GM23338 (cell line): ENCODE measurements around the gene MGME1. TPM values are rescaled to one million over a fixed set of nuclear protein-coding genes. Genes with fewer than 3 reads are reported as not detected.

Experiments used
- ATAC-seq: fragments of 200-7000 bp; cut with Tn5 transposase; 3 replicates; pipeline ENCODE4 v1.9.1; 2020
- DNase-seq: peaks from one replicate; pipeline ENCODE4 v3.0.0-alpha.2; 2015; ENCODE audit warnings: low spot score
- H2AFZ ChIP-seq: fragments of 200-600 bp; sonication (generic); 2 replicates; pipeline ENCODE4 v1.8.0; 2016; ENCODE audit warnings: antibody characterized with exemption, mild to moderate bottlenecking, moderate library complexity
- H3F3A ChIP-seq: fragments of 200-600 bp; sonication (generic); replicated peaks from 2 replicates; pipeline ENCODE4 v1.8.0; 2017; ENCODE audit warnings: antibody characterized with exemption, mixed run types, low read depth
- H3K27ac ChIP-seq: fragments of 200-600 bp; sonication (generic); 2 replicates; pipeline ENCODE4 v1.6.1; 2016; ENCODE audit warnings: low read depth
- H3K27me3 ChIP-seq: fragments of 200-600 bp; sonication (generic); 2 replicates; pipeline ENCODE4 v1.8.0; 2016; ENCODE audit warnings: mild to moderate bottlenecking, mixed run types, moderate library complexity; ENCODE audit not compliant: insufficient read depth
- H3K36me3 ChIP-seq: fragments of 200-600 bp; sonication (generic); 2 replicates; pipeline ENCODE4 v1.8.0; 2016; ENCODE audit warnings: mild to moderate bottlenecking; ENCODE audit not compliant: insufficient read depth
- H3K4me1 ChIP-seq: fragments of 200-600 bp; sonication (generic); 2 replicates; pipeline ENCODE4 v1.8.0; 2016; ENCODE audit warnings: mild to moderate bottlenecking, moderate library complexity; ENCODE audit not compliant: insufficient read depth
- H3K4me2 ChIP-seq: fragments of 200-600 bp; sonication (generic); 2 replicates; pipeline ENCODE4 v1.7.1; 2017; ENCODE audit warnings: mixed run types
- H3K4me3 ChIP-seq: fragments of 200-600 bp; sonication (generic); 2 replicates; pipeline ENCODE4 v1.6.1; 2016; ENCODE audit warnings: mixed run types
- H3K79me2 ChIP-seq: fragments of 200-600 bp; sonication (generic); replicated peaks from 2 replicates; pipeline ENCODE4 v1.8.0; 2017; ENCODE audit warnings: mild to moderate bottlenecking; ENCODE audit not compliant: insufficient read depth
- H3K9me2 ChIP-seq: fragments of 200-600 bp; sonication (generic); 2 replicates; pipeline ENCODE4 v1.8.0; 2017; ENCODE audit not compliant: insufficient read depth
- H4K20me1 ChIP-seq: fragments of 200-600 bp; sonication (generic); replicated peaks from 2 replicates; pipeline ENCODE4 v1.8.0; 2017; ENCODE audit warnings: mild to moderate bottlenecking; ENCODE audit not compliant: insufficient read depth
- H3K27ac Mint-ChIP-seq: 2 replicates; pipeline ENCODE4 v1.8.0; 2020; ENCODE audit warnings: inconsistent platforms, mild to moderate bottlenecking, moderate library complexity, mixed read lengths
- H3K27me3 Mint-ChIP-seq: 3 replicates; pipeline ENCODE4 v1.8.0; 2022; ENCODE audit warnings: low read depth, mild to moderate bottlenecking, moderate library complexity, mixed read lengths, inconsistent platforms; ENCODE audit not compliant: insufficient read depth, poor library complexity
- H3K36me3 Mint-ChIP-seq: 3 replicates; pipeline ENCODE4 v1.8.0; 2021; ENCODE audit warnings: low read depth, mild to moderate bottlenecking, inconsistent platforms, moderate library complexity, mixed read lengths
- H3K4me1 Mint-ChIP-seq: 3 replicates; pipeline ENCODE4 v1.8.0; 2020; ENCODE audit warnings: mild to moderate bottlenecking, inconsistent platforms, mixed read lengths
- H3K4me3 Mint-ChIP-seq: 3 replicates; pipeline ENCODE4 v1.8.0; 2021; ENCODE audit warnings: moderate library complexity, mild to moderate bottlenecking, inconsistent platforms, mixed read lengths
- H3K9me3 Mint-ChIP-seq: 3 replicates; pipeline ENCODE4 v1.8.0; 2020; ENCODE audit warnings: moderate library complexity, mild to moderate bottlenecking, inconsistent platforms, mixed read lengths
- CTCF ChIP-seq, 2 experiments: fragments of 200-600 bp in 1 of 2; sonication (generic) in 1 of 2; conservative IDR thresholded peaks; 2 replicates each; pipeline versions ENCODE4 v1.5.1 to v1.6.1; 2016 to 2017; ENCODE audit warnings: antibody characterized with exemption in 2 of 2, low read depth in 2 of 2, mild to moderate bottlenecking in 2 of 2, moderate library complexity in 1 of 2
- NANOG ChIP-seq: IDR thresholded peaks from 2 replicates; pipeline ENCODE4 v1.6.1; 2016; ENCODE audit warnings: antibody characterized with exemption, borderline replicate concordance
- POLR2AphosphoS5 ChIP-seq: IDR thresholded peaks from 2 replicates; pipeline ENCODE4 v1.6.1; 2016; ENCODE audit warnings: antibody characterized with exemption, low read depth
- REST ChIP-seq: IDR thresholded peaks from one replicate; pipeline ENCODE4 v1.6.1; 2018; ENCODE audit warnings: antibody characterized with exemption; ENCODE audit not compliant: unreplicated experiment
- ZNF331 ChIP-seq: fragments of 250-450 bp; sonication (Bioruptor Pico); IDR thresholded peaks from 2 replicates; pipeline ENCODE4 v1.5.0; 2020; ENCODE audit warnings: low read depth, mild to moderate bottlenecking, moderate library complexity
- ZNF462 ChIP-seq: fragments of 250-450 bp; sonication (Bioruptor Pico); IDR thresholded peaks from 2 replicates; pipeline ENCODE4 v1.5.0; 2020; ENCODE audit warnings: mild to moderate bottlenecking, moderate library complexity
- polyA plus RNA-seq: library from polyadenylated mRNA; unstranded; fragments of >200 nt; fragmentation: Nextera tagmentation; extraction: Ambion mirVana; gene quantifications from 2 replicates; pipeline ENCODE4 v1.2.1, GENCODE V29; 2016
- total RNA-seq: library from RNA; depleted of rRNA; stranded (reverse); fragments of >200 nt; shearing (Covaris generic); gene quantifications from 2 replicates; pipeline ENCODE4 v1.2.3, GENCODE V29; 2014
- TF ChIP-seq, protein P1 (sequence below): IDR thresholded peaks from 2 replicates; pipeline ENCODE4 v1.6.1; 2016; ENCODE audit warnings: antibody characterized with exemption

The MGME1 gene
- total and polyA plus RNA-seq, 2 experiments from 2014 or later = 43.1 to 56.9 TPM

- Mint-ChIP-seq H3K9me3 (no peaks in the 10 kb centered on the region), H3K27ac (no peak overlapping the region), H3K4me3 (no peak overlapping the region), H3K36me3 (peaks cover 100% of the 10 kb centered on the region), H3K4me1 (no peaks in the 10 kb centered on the region), H3K27me3 (no peaks in the 10 kb centered on the region)
- H3K27ac ChIP-seq = peak overlapping the region; percentile 24; the same call in 1 of the 2 replicates
- H3F3A ChIP-seq = peaks cover 62% of the 10 kb centered on the region
- H3K36me3 ChIP-seq = peaks cover 99% of the 10 kb centered on the region
- peaks cover 98% of the 10 kb centered on the region for H3K79me2 ChIP-seq
- ATAC-seq = no peak
- no peaks in the 10 kb centered on the region for H3K27me3 ChIP-seq
- TF ChIP-seq, protein P1, sequence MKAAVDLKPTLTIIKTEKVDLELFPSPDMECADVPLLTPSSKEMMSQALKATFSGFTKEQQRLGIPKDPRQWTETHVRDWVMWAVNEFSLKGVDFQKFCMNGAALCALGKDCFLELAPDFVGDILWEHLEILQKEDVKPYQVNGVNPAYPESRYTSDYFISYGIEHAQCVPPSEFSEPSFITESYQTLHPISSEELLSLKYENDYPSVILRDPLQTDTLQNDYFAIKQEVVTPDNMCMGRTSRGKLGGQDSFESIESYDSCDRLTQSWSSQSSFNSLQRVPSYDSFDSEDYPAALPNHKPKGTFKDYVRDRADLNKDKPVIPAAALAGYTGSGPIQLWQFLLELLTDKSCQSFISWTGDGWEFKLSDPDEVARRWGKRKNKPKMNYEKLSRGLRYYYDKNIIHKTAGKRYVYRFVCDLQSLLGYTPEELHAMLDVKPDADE = no peak
- TF ChIP-seq NANOG (no peak), ZNF462 (CRISPR knock-in tag) (no peak)
- no peaks in the 10 kb centered on the region for H3K9me2 ChIP-seq
- no peak overlapping the region for H2AFZ ChIP-seq
- peaks cover 75% of the 10 kb centered on the region for H4K20me1 ChIP-seq
- no peak overlapping the region for H3K4me3 ChIP-seq
- no peak for DNase-seq
- no peak overlapping the region for H3K4me2 ChIP-seq
- H3K4me1 ChIP-seq = no peaks in the 10 kb centered on the region
Measured at GRCh38 chr20:17949899-17950298, 18.9 kb upstream of the MGME1 start.

DNA sequence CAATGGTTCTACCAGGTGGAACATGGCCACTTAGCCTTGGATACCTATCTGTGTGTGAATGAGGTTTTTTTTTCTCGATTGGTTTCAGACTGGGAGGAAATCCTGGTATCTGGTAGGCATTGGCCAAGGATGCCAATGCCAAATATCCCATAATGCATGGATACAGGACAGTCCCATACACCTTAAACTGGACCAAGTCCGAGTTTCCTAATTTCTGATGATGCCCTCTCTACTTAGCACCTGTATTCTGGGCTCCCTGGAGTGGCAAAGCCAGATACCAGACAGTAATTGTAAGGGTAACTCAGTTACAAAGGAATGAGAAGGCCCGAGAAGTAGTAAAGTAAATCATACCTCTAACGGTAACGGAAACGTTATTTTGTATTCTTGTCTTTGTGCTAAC is 18.1 kb upstream of the MGME1 start:
- Histone ChIP-seq H3K9me2 (no peaks in the 10 kb centered on the region), H2AFZ (no peak overlapping the region), H3K27me3 (no peaks in the 10 kb centered on the region), H3F3A (peaks cover 56% of the 10 kb centered on the region), H4K20me1 (peaks cover 78% of the 10 kb centered on the region), H3K4me1 (no peaks in the 10 kb centered on the region), H3K4me2 (no peak overlapping the region), H3K27ac (peak overlapping the region; percentile 57; the same call in 1 of the 2 replicates), H3K36me3 (peaks cover 98% of the 10 kb centered on the region), H3K4me3 (no peak overlapping the region), H3K79me2 (peaks cover 98% of the 10 kb centered on the region)
- Mint-ChIP-seq H3K4me1 (no peaks in the 10 kb centered on the region), H3K36me3 (peaks cover 100% of the 10 kb centered on the region), H3K9me3 (no peaks in the 10 kb centered on the region), H3K4me3 (no peak overlapping the region), H3K27me3 (no peaks in the 10 kb centered on the region), H3K27ac (no peak overlapping the region)
- DNase-seq = no peak
- no peak for ATAC-seq
- no peak for TF ChIP-seq ZNF331 (CRISPR knock-in tag)
- no peak for TF ChIP-seq POLR2AphosphoS5
- TF ChIP-seq, protein P1 = no peak
- TF ChIP-seq CTCF (conservative IDR thresholded peaks at IDR 0.05; ENCODE audit: low read depth in 2 of 2) = no peak
- no peak for TF ChIP-seq REST
